AG04449 (cell line): ENCODE results near the gene NDUFAF8.

Experiments
- CTCF ChIA-PET: fragments of 350-600 bp; formaldehyde crosslinking; extraction: SDS; loops from one replicate; lab custom pipeline; 2021; ENCODE audit warnings: antibody characterized with exemption; lab: Yijun Ruan, JAX
- POLR2A ChIA-PET: fragments of 400-600, 350-600 bp; formaldehyde crosslinking; extraction: SDS; loops from one replicate; lab custom pipeline; 2020; ENCODE audit warnings: antibody characterized with exemption, inconsistent platforms; lab: Yijun Ruan, JAX
- DNase-seq: peaks from one replicate; pipeline ENCODE4 v3.0.0-alpha.2; 2010; ENCODE audit warnings: low read depth, low spot score
- H3K4me3 ChIP-seq: 2 replicates; pipeline ENCODE4 v1.5.1; 2011; ENCODE audit warnings: low read depth, mild to moderate bottlenecking, control low read depth, low read length
- TF ChIP-seq, protein P1 (sequence below): IDR thresholded peaks from one replicate; pipeline ENCODE4 v1.5.1; 2011; ENCODE audit warnings: mild to moderate bottlenecking, moderate library complexity, low read length, control low read depth, inconsistent platforms; ENCODE audit not compliant: insufficient read depth; ENCODE audit errors: missing control alignments

The NDUFAF8 gene

DNA sequence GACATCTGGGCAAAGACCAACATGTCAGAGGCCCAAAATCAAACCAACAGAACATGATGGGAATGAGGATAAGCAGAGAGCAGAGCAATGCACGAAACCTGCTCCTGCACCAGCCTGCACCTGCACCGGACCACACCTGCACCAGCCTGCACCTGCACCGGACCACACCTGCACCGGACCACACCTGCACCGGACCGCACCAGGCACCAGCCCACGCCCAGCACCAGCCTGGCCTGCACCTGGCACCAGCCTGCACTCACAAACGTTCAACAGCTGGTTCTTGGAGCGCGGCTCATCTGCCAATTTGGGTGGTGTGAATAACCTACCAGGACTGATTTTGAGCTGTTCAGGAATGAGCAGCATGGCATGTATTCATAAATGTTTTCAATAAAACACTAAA lies 34.5 kb upstream of the NDUFAF8 start:
- no peak overlapping the region for H3K4me3 ChIP-seq
- ChIA-PET CTCF (interaction anchor here (0.9 to 1.0 kb wide), 2 partner anchors 12 to 15 kb away, joined by 3 read pairs; no protein-coding TSS in a partner anchor), POLR2A (no interaction called here)
- no peak for DNase-seq
- TF ChIP-seq, protein P1, sequence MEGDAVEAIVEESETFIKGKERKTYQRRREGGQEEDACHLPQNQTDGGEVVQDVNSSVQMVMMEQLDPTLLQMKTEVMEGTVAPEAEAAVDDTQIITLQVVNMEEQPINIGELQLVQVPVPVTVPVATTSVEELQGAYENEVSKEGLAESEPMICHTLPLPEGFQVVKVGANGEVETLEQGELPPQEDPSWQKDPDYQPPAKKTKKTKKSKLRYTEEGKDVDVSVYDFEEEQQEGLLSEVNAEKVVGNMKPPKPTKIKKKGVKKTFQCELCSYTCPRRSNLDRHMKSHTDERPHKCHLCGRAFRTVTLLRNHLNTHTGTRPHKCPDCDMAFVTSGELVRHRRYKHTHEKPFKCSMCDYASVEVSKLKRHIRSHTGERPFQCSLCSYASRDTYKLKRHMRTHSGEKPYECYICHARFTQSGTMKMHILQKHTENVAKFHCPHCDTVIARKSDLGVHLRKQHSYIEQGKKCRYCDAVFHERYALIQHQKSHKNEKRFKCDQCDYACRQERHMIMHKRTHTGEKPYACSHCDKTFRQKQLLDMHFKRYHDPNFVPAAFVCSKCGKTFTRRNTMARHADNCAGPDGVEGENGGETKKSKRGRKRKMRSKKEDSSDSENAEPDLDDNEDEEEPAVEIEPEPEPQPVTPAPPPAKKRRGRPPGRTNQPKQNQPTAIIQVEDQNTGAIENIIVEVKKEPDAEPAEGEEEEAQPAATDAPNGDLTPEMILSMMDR = no peak

DNA sequence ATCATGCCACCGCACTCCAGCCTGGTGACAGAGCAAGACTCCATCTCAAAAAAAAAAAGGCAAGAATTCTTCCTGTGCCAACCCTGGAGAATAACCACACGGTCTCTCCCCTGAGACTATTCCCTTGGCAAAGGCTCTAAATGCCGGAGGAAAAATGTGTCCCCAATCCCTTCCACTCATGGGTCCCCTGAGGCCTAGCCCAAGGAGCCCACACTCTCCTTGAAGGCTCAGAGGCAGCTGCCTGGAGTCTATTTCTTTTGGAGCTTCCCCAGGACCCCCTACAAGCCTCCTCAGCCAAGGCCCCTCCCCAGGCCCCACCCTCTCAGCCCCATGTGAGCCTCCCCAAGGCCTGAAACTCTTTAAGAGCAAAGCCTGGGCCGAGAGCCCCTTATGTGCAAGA lies 33.0 kb upstream of the NDUFAF8 start:
- TF ChIP-seq, protein P1 = no peak
- DNase-seq = no peak
- ChIA-PET POLR2A (no interaction called here), CTCF (interaction anchor here (0.5 to 1.8 kb wide), 3 partner anchors 16 to 84 kb away, joined by 3 to 5 read pairs (median 3); no protein-coding TSS in a partner anchor)
- no peak overlapping the region for H3K4me3 ChIP-seq

DNA sequence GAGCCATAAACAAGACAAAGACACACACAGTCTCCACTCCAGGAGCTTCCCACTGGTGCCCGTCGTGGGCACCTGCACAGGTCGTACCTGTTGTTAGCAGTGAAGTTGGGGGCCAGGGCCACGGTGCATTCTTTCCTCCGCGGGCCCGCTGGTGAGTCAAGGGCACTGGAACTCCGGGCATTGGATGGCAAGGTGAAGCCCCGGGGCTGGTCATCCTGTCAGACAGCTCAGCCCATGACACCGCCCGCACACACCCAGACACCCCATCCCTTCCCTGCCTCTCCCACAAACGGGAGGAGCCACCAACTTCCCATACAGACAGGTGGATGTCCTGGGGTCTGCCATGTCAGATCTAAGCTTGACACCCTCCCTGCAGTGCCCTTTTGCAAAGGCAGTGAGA lies 32.5 kb upstream of the NDUFAF8 start:
- POLR2A ChIA-PET = no interaction called here
- H3K4me3 ChIP-seq = no peak overlapping the region
- TF ChIP-seq, protein P1 = no peak
- CTCF ChIA-PET = interaction anchor here (0.5 to 1.8 kb wide), 2 partner anchors 16 to 18 kb away, joined by 3 to 5 read pairs; no protein-coding TSS in a partner anchor
- DNase-seq = no peak

DNA sequence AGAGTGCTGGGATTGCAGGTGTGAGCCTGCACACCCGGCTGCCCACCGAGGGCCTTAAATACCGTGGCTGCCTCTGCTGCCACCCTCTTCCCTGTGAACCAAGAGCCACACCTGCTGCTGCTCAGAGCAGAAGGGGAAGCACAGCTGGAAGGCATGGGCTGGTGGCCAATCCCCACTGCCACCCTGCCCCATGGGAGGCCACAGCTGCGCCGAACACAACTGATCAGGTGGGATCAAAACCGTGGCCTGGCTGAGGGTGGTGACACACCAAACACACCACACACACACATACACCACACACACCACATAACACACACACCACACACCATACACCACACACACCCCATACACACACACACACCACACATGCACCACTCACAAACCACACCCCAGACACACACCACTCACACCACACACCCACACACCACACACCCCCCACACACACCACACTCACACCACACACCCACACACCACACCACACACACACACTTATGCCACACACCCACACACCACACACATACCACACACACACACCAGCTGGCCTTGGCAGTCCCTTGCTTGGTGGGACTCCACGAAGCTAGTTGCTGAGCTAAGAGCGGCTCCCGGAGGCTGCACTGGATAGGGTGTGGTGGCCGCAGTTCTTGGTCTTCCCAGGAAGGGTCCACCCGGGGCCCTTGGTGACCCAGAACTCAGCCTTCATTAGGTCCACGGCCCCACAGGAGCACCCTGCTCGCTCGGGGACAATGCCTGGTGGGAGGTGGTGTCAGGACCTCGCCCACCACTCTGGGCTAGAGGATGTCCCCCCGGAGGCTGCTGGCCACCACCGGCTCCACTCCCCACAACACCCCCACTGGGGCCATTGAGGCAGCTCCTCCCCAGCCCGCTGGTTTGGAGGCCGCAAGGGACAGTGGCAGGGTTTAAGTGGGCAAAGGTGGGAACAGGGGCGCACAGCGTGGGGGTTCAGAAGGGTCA lies 31.2 kb upstream of the NDUFAF8 start:
- ChIA-PET POLR2A (no interaction called here), CTCF (interaction anchor here (1.8 kb wide), 1 partner anchor 17 kb away, joined by 5 read pairs; no protein-coding TSS in a partner anchor)
- H3K4me3 ChIP-seq = no peak overlapping the region
- TF ChIP-seq, protein P1 = no peak
- DNase-seq = no peak

DNA sequence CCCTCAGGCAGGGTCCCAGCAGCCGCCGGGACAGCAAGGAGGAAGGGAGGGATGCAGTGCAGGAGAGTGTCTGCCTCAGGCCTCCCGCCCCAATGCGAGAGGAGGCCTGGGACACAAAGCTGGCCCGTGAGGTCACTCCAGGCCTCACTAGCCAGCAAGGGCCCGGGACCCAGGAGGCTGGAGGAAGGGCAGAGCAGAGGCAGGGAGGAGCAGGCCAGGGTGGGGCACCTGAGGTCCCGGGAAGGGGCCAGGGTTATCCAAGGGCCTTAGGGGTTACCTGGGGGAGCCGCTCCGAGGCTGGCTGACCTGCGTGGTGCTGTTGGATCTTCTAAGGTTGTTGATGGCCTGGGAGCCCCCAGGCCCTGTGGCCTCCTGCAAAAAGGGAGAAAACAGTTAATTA lies 30.5 kb upstream of the NDUFAF8 start:
- DNase-seq = no peak
- TF ChIP-seq, protein P1 = no peak
- POLR2A ChIA-PET = no interaction called here

DNA sequence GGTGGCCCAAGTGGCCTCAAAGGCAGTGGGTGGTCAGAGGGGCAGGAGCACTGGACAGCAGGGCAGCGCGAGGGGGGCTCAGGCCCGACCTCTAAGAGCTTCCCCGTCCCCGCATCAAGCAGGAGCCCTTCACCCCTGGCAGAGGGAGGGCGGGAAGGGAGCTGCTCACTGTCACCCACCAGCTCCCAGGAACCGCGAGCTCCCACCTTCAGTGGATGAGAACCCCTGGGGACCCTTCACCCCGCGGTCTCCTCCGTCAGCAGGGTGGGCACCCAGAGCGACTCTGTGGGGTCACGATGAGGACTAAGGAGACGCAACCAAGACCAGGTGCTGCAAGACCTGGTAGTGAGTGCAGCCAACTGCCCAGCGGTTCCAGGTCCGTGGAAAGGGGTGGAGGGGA lies 30.0 kb upstream of the NDUFAF8 start:
- TF ChIP-seq, protein P1 = no peak
- ChIA-PET POLR2A (no interaction called here), CTCF (interaction anchor here (1.1 kb wide), 1 partner anchor 9 kb away, joined by 3 read pairs; no protein-coding TSS in a partner anchor)
- DNase-seq = no peak
- H3K4me3 ChIP-seq = no peak overlapping the region

More for the DNA sequence above, 30.5 kb upstream of the NDUFAF8 start:
- no peak overlapping the region for H3K4me3 ChIP-seq
- CTCF ChIA-PET = interaction anchor here (1.1 kb wide), 1 partner anchor 8 kb away, joined by 3 read pairs; no protein-coding TSS in a partner anchor
